Kidney (tissue), 22 donors: Measurements from ENCODE around the gene SNX14. TPM values are rescaled to one million over a fixed set of nuclear protein-coding genes. Genes with fewer than 3 reads are reported as not detected.

Experiments used
- DNase-seq, 5 donors: peaks; one replicate each; pipeline ENCODE4 v3.0.0-alpha.2; 2013 to 2020
- FAIRE-seq: peaks from 2 replicates; lab custom pipeline; 2012; peaks lifted over from hg19 to GRCh38; lab: Jason Lieb, UNC
- H3K27ac ChIP-seq, 2 donors: one replicate each; pipeline ENCODE4 v1.7.0; 2013; ENCODE audit warnings: low read depth in 2 of 2, low read length in 2 of 2, inconsistent platforms in 1 of 2
- H3K27me3 ChIP-seq: one replicate; pipeline ENCODE4 v1.7.1; 2013; ENCODE audit warnings: low read length, inconsistent platforms; ENCODE audit not compliant: control insufficient read depth, insufficient read depth
- H3K36me3 ChIP-seq, 3 donors: one replicate each; pipeline versions ENCODE4 v1.7.0 to v1.7.1; 2013; ENCODE audit warnings: low read length in 3 of 3, control low read depth in 1 of 3, inconsistent platforms in 1 of 3; ENCODE audit not compliant: insufficient read depth in 3 of 3, control insufficient read depth in 2 of 3
- H3K4me1 ChIP-seq, 3 donors: one replicate each; pipeline versions ENCODE4 v1.7.0 to v1.7.1; 2013; ENCODE audit warnings: low read length in 3 of 3, inconsistent platforms in 1 of 3, low read depth in 1 of 3; ENCODE audit not compliant: control insufficient read depth in 2 of 3, insufficient read depth in 2 of 3
- H3K4me3 ChIP-seq, 3 donors: one replicate each; pipeline versions ENCODE4 v1.7.0 to v1.8.1; 2013; ENCODE audit warnings: low read length in 3 of 3, control low read depth in 1 of 3, inconsistent platforms in 1 of 3
- H3K9ac ChIP-seq, 3 donors: one replicate each; pipeline versions ENCODE4 v1.7.0 to v1.7.1; 2013; ENCODE audit warnings: low read length in 3 of 3, control low read depth in 1 of 3, inconsistent platforms in 1 of 3
- H3K9me3 ChIP-seq, 3 donors: one replicate each; pipeline versions ENCODE4 v1.7.0 to v1.7.1; 2013; ENCODE audit warnings: low read length in 3 of 3, control low read depth in 1 of 3, inconsistent platforms in 1 of 3; ENCODE audit not compliant: control insufficient read depth in 2 of 3, insufficient read depth in 1 of 3
- CTCF ChIP-seq: IDR thresholded peaks from 3 replicates; pipeline ENCODE4 v1.5.1; 2012; ENCODE audit warnings: mild to moderate bottlenecking, moderate library complexity, borderline replicate concordance; ENCODE audit not compliant: insufficient read depth; ENCODE audit errors: extremely low read depth
- intact Hi-C: fragments of 100-400 bp; cut with DNase I; formaldehyde crosslinking; loops from one replicate; pipeline ENCODE4 v1.11.1; 2022
- long read RNA-seq, 10 donors: library from polyadenylated mRNA in 1 of 10; unstranded in 1 of 10; transcript quantifications; one replicate each; pipeline ENCODE4 v2.0.0 and lab custom pipeline, GENCODE V29; 2021 to 2026
- polyA plus RNA-seq: library from polyadenylated mRNA; stranded (reverse); fragments of 350-450 nt; fragmentation: Illumina TruSeq; extraction: RNeasy Lipid Tissue Mini Kit (QIAGEN cat#74804); gene quantifications from one replicate; pipeline ENCODE4 v1.2.3, GENCODE V29; 2014; ENCODE audit warnings: low read depth, low replicate concordance; ENCODE audit not compliant: insufficient read depth
- total RNA-seq: library from RNA; stranded (reverse); fragmentation: NEBNext Ultra II Directional; extraction: Animal tissue kit (Norgen Biotek cat#: 25700); gene quantifications from one replicate; pipeline ENCODE4 v1.2.1, GENCODE V29; 2021
- donor health status: control.
- donor health status: control.
- donor health status: control.
- donor health status: control.
- donor health status: control.
- donor health status: DM: yes; HTN: yes; CAD: no.
- donor health status: Normal renal cell carcinoma (clear cell type).

The SNX14 gene
- total RNA-seq (100 TPM), polyA plus RNA-seq (125 TPM)
- long read RNA-seq, donor 1, partial matches to known transcripts: 0 of 8 reads
- long read RNA-seq, donor 1, other reads (novel, unspliced or antisense): 0 of 8 reads
- long read RNA-seq, donor 2, transcript SNX14-201 (29 exons, 3,486 nt): major isoform, 6 of 15 reads
- long read RNA-seq, donor 2, transcript SNX14-206 (3 exons, 755 nt): minor isoform, 5 of 15 reads
- long read RNA-seq, donor 2, partial matches to known transcripts: 0 of 15 reads
- long read RNA-seq, donor 2, other reads (novel, unspliced or antisense): 0 of 15 reads
- long read RNA-seq, donor 3, transcript SNX14-206 (3 exons, 755 nt): major isoform, 9 of 22 reads
- long read RNA-seq, donor 3, partial matches to known transcripts: 9 of 22 reads
- long read RNA-seq, donor 3, other reads (novel, unspliced or antisense): 0 of 22 reads
- long read RNA-seq, donor 4, transcript SNX14-206 (3 exons, 755 nt): major isoform, 7 of 12 reads
- long read RNA-seq, donor 4, partial matches to known transcripts: 0 of 12 reads
- long read RNA-seq, donor 4, other reads (novel, unspliced or antisense): 0 of 12 reads
- long read RNA-seq, donor 5: 0 reads
- long read RNA-seq, donor 6, partial matches to known transcripts: 0 of 6 reads
- long read RNA-seq, donor 6, other reads (novel, unspliced or antisense): 0 of 6 reads
- long read RNA-seq, donor 7, transcript SNX14-201 (29 exons, 3,486 nt): major isoform, 21 of 79 reads
- long read RNA-seq, donor 7, transcript SNX14-203 (28 exons, 3,111 nt): minor isoform, 17 of 79 reads
- long read RNA-seq, donor 7, partial matches to known transcripts: 10 of 79 reads
- long read RNA-seq, donor 7, other reads (novel, unspliced or antisense): 28 of 79 reads
- long read RNA-seq, donor 8, transcript SNX14-206 (3 exons, 755 nt): major isoform, 5 of 10 reads
- long read RNA-seq, donor 8, transcript SNX14-201 (29 exons, 3,486 nt): major isoform, 5 of 10 reads
- long read RNA-seq, donor 8, partial matches to known transcripts: 0 of 10 reads
- long read RNA-seq, donor 8, other reads (novel, unspliced or antisense): 0 of 10 reads
- long read RNA-seq, donor 9, partial matches to known transcripts: 0 of 1 reads
- long read RNA-seq, donor 9, other reads (novel, unspliced or antisense): 0 of 1 reads
- long read RNA-seq, donor 10, transcript SNX14-206 (3 exons, 755 nt): major isoform, 5 of 9 reads
- long read RNA-seq, donor 10, partial matches to known transcripts: 0 of 9 reads
- long read RNA-seq, donor 10, other reads (novel, unspliced or antisense): 0 of 9 reads

GRCh38 chr6:85593438-85594196 is at the start of gene SNX14:
TSS of gene SNX14 (minus strand) at chr6:85593858. CDS start at chr6:85593718, 140 bp downstream.
- Histone ChIP-seq H3K9me3 (no peaks in the 10 kb centered on the region), H3K4me1 (peaks cover 0 to 7% (median 0%) of the 10 kb centered on the region in 3 donors), H3K4me3 (peak within 1 kb of the TSS; percentile 94 to 97 (median 96)), H3K27me3 (no peaks in the 10 kb centered on the region), H3K27ac (peak within 1 kb of the TSS; percentile 95), H3K9ac (peak within 1 kb of the TSS; percentile 76 to 92 (median 87)), H3K36me3 (no peaks in the 10 kb centered on the region)
- peak; percentile 92 to 98 (median 95) for DNase-seq
- TF ChIP-seq CTCF: no peak
- intact Hi-C loops: no loop called here
- no peak for FAIRE-seq

- FAIRE-seq (no peak), DNase-seq (peak; percentile 99 to 100 (median 100))
- H3K9ac ChIP-seq: peak within 1 kb of the TSS; percentile 89 to 97 (median 95)
- peaks cover 3 to 17% (median 8%) of the 10 kb centered on the region in 3 donors for H3K4me1 ChIP-seq
- H3K27me3 ChIP-seq: no peaks in the 10 kb centered on the region
- no peaks in the 10 kb centered on the region for H3K9me3 ChIP-seq
- peak within 1 kb of the TSS; percentile 87 to 94 (median 91) for H3K4me3 ChIP-seq
- H3K36me3 ChIP-seq: peaks cover 0 to 13% (median 2%) of the 10 kb centered on the region in 3 donors
- peak within 1 kb of the TSS; percentile 100 for H3K27ac ChIP-seq
- intact Hi-C loops: no loop called here
- no peak for TF ChIP-seq CTCF
Observed at GRCh38 chr6:85642774-85643536, 49.3 kb upstream of the SNX14 start, which contains the start of gene SYNCRIP. TSS of gene SYNCRIP (minus strand) at chr6:85642886. CDS start at chr6:85641439, 1,447 bp downstream.
